Panc1 (cell line): ENCODE data around the gene SLC16A5.

Experiments used
- POLR2AphosphoS5 ChIP-seq: IDR thresholded peaks from 2 replicates; pipeline ENCODE4 v1.6.1; 2012; ENCODE audit warnings: mild to moderate bottlenecking, low read depth, low read length, moderate library complexity
- TF ChIP-seq, protein P1 (sequence below): fragments of 450-650 bp; IDR thresholded peaks from 2 replicates; pipeline ENCODE4 v1.5.1; 2017; ENCODE audit warnings: mild to moderate bottlenecking

DNA sequence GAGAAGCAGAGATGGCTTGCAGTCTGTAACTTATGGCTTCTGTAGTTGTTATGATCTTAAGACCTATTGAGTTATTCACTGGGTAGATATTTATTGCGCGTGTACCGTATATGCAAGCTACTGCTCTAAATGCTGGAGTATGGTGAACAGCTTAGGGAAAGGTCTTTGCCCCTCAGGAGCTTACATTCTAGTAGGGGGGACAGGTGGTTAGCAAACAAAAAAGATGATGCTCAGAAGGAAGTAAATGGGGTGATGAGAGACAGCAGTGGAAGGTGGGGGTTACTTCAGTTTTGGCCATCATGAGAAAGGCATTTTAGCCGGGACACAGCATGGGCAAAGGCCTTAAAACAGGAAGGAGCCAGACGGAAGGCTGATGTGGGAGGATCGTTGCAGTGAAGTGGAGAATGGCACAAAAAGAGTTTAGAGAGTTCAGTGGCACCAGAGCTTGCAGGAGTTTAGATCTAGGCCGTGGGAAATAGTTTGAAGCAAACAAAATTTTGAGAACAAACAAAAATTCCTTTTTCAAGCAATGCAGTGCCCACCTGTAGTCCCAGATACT, 24.1 kb downstream of the SLC16A5 start:
- TF ChIP-seq, protein P1, sequence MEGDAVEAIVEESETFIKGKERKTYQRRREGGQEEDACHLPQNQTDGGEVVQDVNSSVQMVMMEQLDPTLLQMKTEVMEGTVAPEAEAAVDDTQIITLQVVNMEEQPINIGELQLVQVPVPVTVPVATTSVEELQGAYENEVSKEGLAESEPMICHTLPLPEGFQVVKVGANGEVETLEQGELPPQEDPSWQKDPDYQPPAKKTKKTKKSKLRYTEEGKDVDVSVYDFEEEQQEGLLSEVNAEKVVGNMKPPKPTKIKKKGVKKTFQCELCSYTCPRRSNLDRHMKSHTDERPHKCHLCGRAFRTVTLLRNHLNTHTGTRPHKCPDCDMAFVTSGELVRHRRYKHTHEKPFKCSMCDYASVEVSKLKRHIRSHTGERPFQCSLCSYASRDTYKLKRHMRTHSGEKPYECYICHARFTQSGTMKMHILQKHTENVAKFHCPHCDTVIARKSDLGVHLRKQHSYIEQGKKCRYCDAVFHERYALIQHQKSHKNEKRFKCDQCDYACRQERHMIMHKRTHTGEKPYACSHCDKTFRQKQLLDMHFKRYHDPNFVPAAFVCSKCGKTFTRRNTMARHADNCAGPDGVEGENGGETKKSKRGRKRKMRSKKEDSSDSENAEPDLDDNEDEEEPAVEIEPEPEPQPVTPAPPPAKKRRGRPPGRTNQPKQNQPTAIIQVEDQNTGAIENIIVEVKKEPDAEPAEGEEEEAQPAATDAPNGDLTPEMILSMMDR = no peak
- TF ChIP-seq POLR2AphosphoS5 = no peak
